HG02970 (cell line): ENCODE results near the gene MACROD2.

Experiments used
- ATAC-seq: cut with Tn5 transposase; IDR thresholded peaks from one replicate; pipeline ENCODE4 v1.9.1; 2021; ENCODE audit warnings: mild to moderate bottlenecking, moderate library complexity, moderate number of reproducible peaks; ENCODE audit not compliant: unreplicated experiment, low FRiP score

MACROD2 gene

DNA sequence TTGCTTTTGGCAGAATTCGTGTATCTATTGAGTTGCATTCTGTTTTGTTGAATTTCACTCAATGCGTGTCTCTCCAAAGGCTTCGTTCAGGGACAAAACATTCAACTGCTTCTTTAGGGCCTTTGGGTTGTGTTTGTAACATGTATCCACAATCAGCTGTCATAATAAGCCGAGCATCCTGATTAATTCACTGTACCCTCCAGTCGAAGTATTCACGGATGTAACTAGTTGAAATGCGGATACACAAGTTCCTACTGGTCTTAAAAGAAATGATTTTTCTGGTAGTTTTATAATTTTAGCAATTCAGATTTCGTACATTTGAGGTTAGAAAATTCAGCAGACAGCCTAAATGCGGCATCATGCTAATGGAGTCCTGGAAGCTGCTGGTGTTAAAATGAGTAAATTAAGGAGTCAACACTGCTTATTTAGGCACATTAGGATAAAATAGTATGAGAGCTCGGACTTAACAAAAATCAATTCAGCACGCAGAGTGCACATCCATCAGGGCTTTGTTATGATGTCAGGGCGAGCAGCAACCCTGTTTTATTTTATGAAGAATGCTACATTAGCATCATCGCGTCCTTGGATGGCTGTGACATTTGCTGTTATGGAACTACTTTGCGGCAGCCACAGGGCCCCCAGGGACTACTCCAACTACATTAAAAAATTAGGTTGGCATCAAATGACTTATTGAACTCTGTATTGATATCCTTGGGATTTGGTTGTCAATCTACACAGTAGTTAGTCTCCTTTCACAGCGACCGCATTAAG is 831.4 kb downstream of the MACROD2 start:
- no peak for ATAC-seq

DNA sequence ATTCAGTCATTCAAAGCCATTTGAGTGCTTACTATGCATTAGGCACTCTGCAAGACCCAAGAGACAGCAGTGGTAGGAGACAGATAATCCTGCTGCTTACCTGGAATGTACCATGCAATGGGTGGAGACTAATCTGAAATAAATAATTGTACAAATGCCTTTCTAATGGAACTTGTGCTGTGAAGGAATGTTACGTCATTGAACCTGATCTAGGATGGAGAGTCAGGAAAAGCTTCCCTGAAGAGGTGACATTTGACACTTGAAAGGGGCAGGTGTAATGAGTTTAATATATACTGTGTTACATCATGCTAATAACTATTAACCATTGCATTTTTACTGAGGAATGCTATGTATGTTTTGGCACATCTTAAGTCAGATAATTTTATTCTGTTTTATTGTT is 833.1 kb downstream of the MACROD2 start:
- no peak for ATAC-seq

DNA sequence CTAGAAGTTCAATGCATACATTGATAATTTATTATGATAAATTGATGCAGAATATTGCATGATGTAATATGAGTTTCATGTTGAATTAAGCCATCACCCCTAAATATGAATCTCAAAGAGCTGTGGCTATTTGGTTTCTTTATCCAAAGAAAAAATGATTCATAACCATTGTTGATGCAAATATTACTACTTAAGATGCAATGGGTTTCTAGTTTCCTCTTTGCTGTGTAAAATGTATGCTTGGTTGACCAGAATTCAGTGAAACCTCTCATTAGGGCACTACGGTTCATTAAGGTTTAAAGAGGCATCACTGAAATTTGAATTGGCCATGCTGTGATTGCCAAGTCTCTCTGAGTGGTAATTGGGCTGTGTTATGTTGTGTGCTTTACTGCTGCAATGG is 834.6 kb downstream of the MACROD2 start:
- peak; percentile 60 for ATAC-seq

DNA sequence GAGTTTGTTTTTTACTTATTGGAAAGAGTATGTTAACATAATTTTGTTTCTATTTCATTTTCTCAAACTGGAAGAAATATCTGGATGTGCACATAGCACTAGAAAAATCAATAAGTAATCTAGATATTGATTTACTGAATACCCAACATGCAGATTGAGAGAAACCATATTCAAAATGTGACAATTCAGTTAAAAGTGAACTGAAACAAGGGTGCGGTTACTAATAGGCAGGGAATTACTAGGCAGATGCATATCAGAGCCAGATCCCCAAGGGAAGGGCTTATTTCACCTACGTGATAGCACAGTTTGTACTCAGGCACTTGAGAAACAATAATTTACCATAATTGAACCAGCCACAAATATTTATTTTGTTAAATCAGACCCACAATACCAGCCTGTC is 835.1 kb downstream of the MACROD2 start:
- ATAC-seq, result peak; percentile 58

DNA sequence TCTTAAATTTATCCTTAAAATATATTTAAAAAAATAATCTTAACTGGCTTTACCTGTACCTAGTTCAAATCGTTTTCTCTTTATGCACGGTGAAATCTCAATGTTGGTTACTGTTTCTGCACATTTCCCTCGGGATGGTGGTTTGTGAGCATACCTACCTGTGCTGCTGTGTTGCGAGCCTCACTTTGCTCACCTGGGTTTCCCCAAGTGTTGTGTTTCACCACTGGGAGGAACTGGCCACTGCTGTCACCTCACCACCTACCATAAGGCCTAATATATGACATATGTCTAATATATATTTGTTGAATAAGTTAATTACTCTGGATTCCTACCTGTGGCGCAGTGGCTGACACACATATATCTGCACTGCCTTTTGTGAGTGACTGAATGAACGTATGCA is 835.6 kb downstream of the MACROD2 start:
- ATAC-seq, result peak; percentile 3

DNA sequence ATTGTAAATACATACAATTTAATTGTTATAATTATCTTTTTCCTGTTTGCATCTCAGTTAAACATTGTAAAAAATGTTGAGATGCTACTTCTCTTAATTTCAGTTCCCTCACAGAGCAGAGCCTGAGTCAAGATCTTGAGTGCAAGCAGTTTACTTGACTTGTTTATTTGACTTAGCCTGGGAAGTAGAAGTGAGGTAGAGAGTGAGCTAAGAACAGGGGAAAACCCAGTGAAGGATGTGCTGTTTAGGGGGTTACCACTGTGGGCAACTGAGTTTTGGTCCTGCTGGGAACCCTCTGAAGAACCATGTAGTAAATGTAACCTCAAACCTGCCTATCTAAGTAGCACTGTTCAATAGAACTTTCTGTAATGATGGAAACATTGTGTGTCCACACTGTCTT is 837.3 kb downstream of the MACROD2 start:
- ATAC-seq, result peak; percentile 45

DNA sequence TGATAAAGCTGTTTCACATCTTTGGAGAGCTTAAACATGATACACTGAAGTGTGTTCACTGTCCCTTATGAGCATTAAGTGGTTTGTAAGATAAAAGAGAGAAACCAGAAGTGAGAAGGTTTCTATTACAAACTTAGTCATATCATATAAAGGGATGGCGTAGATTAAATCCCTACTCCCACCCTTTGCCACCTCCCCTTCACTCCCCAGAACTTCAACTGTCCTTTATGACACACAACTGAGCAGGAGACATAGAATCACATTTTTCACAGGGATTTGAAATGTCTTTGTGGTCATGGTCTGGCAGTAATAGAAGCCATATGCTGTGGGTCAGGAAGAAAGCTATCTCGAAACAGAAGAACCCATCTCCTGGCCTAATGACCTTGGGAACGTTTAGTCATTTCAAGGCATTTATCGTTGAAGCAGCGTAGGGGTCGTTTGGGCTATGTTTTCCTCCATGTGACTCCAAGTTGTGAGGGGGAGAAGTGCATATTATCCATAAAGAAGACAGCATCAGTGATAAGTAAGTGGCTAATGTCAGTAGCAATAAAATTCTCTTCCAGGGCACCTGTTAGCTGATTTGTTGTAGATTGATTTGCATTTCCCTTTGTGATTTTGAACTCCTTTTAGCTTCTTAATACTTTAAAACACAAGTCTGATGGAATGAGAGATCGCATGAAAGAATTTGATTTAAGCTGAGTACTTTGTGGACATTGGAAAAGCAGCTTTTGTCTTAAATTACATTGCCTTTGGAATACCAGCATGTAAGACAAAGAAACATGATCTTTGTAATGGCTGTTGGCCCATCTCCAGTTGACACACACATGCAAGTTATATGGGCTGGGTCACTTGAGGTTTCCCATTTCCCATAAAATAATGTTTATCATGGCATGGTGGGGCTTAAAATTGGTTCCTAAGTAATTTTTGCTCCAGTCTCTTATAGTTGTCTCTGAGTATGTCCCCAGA is 843.6 kb downstream of the MACROD2 start:
- ATAC-seq, result peak; percentile 69

DNA sequence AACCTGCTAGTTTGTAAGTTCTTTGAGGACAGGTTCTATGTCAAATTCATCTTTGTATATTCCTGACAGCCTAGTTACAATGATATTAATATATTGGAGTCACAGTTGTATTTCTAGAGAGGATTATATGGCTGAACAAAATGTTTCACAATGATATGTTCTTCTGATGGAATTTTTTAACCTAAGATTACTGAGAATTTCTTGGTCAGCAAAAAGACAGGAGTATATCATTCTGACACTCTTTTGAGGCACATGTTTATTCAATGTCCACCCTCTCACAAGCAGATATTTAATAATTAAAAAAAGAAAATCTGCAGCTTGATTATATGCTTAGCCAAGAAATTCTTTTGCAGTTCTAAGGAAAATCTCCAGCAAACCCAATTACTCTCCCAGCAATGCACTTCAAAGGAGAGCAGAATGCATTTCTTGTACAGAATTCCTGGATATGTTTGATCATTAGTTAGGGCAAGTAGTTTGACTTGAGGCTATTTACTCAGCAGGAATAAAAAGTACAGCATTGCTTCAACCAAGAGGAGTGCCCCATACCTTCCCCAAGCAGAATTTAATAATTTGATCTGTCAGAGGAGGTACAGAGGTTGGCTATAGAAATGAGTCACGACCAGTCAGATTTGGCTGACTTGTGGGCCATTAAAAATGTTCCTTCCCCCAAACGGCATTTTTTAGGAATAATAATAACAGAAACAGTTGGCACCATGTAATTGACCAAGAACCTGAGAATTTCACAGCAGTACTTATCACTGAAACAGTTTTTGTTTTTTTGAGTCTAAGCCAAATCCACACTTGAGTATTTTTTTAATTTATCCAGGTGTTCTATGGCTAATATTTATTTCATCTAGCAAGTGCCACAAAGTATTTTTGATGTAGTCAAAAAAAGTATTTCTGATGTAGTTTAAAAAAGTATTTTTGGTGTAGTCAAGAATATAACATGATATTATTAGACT is 850.2 kb downstream of the MACROD2 start:
- no peak for ATAC-seq

DNA sequence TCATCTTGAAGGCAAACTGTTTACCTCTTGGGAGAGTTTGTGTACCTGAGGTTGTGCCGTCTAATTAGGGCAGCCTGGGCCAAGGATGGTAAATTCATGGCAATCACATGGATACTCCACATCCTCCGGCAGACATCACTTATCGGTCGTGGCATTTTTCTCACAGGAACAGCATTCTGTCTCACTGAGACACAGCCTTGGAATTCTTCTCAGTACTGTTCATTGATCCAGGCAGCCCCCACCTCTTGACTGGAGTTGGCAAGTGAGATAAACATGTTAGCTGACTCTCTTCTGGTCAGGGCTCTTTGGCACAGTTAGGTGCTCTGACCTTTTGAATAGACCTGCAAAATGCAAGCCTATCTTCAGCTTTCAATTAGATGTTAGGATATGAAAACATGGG is 853.5 kb downstream of the MACROD2 start:
- no peak for ATAC-seq

DNA sequence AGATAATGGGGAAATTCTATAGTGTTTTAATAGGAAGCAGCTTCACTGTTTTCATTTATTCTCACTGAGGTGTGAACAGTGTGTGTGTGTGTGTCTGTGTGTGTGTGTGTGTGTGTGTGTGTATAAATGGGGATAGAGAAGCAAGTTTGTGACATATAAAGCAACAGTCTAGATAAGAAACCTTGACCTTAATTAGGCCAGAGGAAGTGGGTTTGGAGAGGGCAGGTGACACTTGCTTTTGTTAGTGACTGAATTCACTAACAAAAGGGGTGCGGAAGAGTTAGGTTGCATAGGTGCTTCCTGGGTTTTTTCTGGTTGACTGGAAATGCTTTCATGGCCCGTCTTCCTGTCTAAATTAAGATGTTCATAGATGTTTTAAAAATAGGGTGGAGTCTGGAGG is 857.8 kb downstream of the MACROD2 start:
- ATAC-seq, result no peak

DNA sequence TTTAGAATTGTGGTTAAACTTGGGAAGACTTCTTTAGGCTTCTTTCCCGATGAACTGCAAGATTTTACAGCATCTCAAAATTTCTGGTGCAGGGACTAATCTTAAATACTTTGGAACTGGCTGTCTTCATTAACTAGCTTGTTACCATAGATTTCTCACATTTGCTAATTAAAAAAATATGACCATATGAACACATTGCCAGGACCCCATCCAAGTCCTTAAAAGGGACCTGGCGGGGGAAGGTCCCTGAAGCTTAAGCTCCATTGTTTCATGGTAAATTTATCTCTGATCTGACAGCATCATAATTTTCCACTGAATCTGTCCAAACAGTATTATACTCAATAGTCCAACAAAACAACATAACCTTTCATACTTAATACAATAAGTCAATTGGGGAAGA is 859.9 kb downstream of the MACROD2 start:
- no peak for ATAC-seq

DNA sequence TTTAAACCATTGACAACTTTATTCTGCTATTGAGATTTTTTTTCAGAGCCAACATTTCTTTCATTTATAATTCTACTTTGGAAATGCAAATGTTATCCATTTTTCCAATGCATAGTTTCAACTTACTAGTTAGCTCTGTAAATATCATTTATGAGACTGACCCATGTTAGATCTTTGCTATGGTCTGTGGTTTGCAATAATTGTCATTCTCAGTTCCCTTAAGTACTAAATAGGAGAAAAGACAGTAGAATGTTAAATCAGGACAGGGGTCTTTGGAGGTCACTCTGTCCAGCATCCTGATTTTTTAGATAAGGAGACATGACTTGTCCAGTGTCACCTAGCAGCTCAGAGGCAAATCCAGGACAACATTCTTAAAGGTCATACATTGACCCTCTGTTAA is 864.3 kb downstream of the MACROD2 start:
- ATAC-seq, result no peak

DNA sequence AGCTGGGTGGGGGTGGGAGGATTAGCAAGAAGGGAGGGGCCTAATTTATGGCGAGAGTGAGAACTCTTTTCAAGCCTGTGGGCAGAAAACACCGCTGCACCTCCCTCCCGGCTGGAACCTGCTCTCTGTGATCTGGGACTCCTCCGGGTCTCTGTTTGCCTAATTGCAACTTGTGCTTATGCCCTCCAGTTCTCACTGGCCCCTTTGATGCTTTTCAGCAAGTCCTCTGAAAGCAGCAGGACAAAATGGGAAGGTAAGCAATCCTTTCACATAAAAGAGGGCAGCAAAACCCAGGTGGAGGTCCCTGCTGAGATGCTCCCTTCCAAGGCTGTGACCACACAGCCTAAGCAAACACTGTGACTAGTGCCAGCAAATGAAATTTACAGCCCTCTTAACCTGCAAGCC is 865.1 kb downstream of the MACROD2 start:
- ATAC-seq, result no peak

DNA sequence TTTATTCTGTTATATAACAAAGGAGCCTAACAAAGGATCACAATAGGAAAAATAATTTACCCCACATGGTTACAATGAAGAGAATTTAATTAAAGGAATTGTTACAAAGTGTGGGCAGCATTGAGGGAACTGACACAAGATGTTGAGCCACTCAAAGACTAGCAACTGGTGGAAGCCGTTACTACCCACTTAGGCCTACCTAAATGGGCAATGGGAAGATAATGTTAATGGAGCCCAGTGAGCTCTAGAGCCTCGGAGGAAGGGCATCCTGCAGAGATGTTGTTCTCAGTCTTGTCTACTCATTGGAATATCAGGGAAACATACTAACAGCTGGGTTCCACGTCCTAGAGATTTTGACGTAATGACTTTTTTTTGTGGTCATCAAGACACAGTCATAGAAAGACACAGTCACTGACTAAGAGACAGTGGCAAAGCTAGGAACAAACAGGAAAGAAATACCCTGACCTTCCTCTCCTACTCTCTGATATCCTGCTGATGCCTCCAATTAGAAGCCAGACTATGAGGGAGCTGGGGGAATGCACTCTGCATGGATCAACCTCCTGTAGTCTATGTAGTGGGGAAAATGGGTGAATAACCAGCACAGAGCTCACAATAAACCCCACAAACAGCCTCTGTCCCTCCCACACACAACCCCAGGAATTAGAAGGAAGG is 865.8 kb downstream of the MACROD2 start:
- no peak for ATAC-seq

DNA sequence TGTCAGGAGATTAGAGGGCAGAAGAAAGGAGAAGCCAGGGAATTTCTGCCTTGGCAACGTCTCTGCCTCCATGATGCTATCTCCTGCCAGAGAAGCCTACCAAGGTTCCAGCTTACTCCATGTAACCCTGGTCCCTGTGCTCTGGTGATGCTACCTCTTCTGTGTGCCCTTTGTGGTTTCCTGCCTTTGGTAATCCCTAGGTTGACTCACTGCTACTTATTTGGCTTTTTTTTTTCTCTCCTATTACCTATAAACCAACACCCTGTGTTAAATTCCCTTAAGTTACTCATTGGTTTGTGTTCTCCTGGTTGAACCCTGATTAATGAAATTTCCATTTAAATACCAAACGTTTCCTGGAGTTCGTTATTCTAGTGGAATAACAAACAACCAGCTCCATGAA is 869.9 kb downstream of the MACROD2 start:
- no peak for ATAC-seq

DNA sequence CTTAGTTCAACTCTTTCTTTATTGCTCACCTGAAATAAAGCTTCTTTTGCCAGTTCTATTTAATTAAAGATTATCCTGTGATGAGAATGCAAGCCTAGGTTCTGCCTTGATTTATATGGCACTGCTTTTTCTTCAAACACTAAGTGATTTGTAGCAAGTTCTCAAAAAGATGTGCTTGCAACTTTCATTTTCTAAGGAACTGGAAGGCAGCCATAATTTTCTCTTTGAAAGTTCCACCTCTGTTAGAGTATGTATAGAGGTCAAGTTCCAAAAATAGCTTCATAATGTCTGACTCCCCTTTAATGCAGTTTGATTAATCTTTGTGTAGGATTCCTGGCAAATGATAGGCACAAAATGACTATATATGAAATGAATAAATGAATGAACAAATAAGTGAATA is 870.4 kb downstream of the MACROD2 start:
- ATAC-seq, result no peak

DNA sequence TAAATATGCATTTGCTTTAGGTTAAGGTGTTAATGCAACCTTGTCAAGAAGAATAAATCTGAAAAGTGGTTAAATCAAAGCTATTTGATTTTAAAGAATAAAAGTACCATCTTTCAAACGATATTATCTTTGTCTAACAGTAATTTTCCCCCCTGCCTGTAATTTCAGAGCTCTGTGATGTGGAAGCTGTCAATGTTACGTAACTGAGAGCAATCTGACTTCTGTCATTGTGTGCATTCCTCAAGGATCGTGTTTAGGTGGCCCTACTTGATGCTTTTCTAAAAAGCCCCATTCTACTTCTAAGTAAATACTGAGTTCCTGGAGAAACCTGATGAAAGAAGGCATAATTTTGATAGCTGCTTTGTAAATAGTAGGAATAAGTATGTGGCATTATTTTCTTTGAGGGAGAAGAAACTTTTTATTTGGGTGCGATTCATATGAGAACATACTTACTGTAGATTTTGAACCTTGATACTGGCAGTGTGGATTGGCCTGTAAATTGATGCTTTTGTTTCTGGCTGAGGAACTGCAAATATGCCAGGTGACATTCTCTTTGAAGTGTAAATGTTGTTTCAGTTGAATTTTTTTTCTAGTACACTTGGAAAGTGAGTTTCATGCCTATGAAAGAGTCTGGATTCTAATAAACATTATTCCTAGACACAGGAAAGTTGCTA is 871.7 kb downstream of the MACROD2 start:
- no peak for ATAC-seq

DNA sequence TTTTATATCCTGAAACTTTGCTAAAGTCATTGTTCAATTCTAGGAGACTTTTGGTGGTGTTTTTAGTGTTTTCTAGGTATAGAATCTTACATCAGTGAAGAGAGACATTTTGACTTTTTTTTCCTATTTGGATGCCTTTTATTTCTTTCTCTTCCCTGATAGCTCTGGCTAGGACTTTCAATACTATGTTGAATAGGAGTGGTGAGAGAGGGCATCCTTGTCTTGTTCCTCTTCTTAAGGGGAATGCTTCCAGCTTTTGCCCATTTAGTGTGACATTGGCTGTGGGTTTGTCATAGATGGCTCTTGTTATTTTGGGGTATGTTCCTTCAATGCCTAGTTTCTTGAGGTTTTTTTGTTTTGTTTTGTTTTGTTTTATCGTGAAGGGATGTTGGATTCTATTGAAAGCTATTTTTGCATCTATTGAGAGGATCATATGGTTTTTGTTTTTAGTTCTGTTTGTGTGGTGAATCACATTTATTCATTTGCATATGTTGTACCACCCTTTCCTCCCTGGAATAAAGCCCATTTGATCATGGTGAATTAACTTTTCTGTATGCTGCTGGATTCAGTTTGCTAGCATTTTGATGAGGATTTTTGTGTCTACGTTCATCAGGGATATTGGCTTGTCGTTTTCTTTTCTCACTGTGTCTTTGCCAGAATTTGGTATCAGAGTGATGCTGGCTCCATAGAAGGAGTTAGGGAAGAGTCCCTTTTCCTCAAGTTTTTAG is 882.1 kb downstream of the MACROD2 start:
- ATAC-seq, result no peak

DNA sequence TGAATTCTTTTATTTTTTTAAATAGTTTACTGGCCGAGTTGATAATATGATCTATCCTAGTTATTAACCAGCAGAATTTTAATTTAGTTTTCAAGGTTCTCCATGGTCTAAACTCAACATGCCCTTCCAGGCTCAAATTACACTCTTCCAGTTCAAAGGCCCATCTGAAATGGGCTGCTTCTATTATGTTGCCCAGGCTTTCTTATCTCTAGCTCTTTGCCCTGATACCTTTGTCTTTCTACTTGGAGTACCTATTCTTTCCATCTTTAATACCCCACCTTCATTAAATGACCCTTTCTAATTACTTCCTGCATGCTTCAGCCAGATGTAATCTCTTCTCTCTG is 883.3 kb downstream of the MACROD2 start:
- ATAC-seq, result no peak
